Left ventricle myocardium inferior (tissue), 1 donor: Measurements from ENCODE around the gene TMEM255A. TPM values are rescaled to one million over a fixed set of nuclear protein-coding genes. Genes with fewer than 3 reads are reported as not detected.

Experiments used
- DNase-seq: peaks from one replicate; pipeline ENCODE4 v3.0.0-alpha.2; 2020
- H3K27ac ChIP-seq: fragments of 200-600 bp; replicated peaks from 2 replicates; pipeline ENCODE4 v1.8.0; 2021
- H3K27me3 ChIP-seq: fragments of 200-600 bp; 2 replicates; pipeline ENCODE4 v1.8.0; 2021; ENCODE audit warnings: low read depth
- H3K36me3 ChIP-seq: fragments of 200-600 bp; 2 replicates; pipeline ENCODE4 v1.8.0; 2021
- H3K4me1 ChIP-seq: fragments of 200-600 bp; 2 replicates; pipeline ENCODE4 v1.8.0; 2021
- H3K4me3 ChIP-seq: fragments of 200-600 bp; 2 replicates; pipeline ENCODE4 v1.8.0; 2021; ENCODE audit warnings: mild to moderate bottlenecking, moderate library complexity
- H3K9me3 ChIP-seq: fragments of 200-600 bp; replicated peaks from 2 replicates; pipeline ENCODE4 v1.8.0; 2021
- intact Hi-C: fragments of 100-400 bp; cut with micrococcal nuclease; formaldehyde crosslinking; loops from one replicate; pipeline ENCODE4 v1.11.0; 2022
- total RNA-seq: library from RNA; stranded (reverse); fragmentation: NEBNext Ultra II Directional; extraction: Animal tissue kit (Norgen Biotek cat#: 25700); gene quantifications from one replicate; pipeline ENCODE4 v1.2.1, GENCODE V29; 2021
- TF ChIP-seq, protein P1 (sequence below): fragments of 200-600 bp; IDR thresholded peaks from 2 replicates; pipeline ENCODE4 v1.8.0; 2021; ENCODE audit warnings: antibody characterized with exemption, mild to moderate bottlenecking, borderline replicate concordance
- donor health status: DM: no; HTN: yes; CAD: no; lungs with severe emphysema.

TMEM255A gene
- total RNA-seq, 1 donor from 2014 or later: 0.38 TPM

GRCh38 chrX:120321520-120322281, 10.4 kb upstream of the TMEM255A start:
- Histone ChIP-seq H3K9me3 (no peaks in the 10 kb centered on the region), H3K4me3 (no peak overlapping the region), H3K4me1 (no peaks in the 10 kb centered on the region), H3K36me3 (no peaks in the 10 kb centered on the region), H3K27ac (no peak overlapping the region), H3K27me3 (peaks cover 3% of the 10 kb centered on the region)
- DNase-seq: no peak
- TF ChIP-seq, protein P1, sequence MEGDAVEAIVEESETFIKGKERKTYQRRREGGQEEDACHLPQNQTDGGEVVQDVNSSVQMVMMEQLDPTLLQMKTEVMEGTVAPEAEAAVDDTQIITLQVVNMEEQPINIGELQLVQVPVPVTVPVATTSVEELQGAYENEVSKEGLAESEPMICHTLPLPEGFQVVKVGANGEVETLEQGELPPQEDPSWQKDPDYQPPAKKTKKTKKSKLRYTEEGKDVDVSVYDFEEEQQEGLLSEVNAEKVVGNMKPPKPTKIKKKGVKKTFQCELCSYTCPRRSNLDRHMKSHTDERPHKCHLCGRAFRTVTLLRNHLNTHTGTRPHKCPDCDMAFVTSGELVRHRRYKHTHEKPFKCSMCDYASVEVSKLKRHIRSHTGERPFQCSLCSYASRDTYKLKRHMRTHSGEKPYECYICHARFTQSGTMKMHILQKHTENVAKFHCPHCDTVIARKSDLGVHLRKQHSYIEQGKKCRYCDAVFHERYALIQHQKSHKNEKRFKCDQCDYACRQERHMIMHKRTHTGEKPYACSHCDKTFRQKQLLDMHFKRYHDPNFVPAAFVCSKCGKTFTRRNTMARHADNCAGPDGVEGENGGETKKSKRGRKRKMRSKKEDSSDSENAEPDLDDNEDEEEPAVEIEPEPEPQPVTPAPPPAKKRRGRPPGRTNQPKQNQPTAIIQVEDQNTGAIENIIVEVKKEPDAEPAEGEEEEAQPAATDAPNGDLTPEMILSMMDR: no peak
- intact Hi-C loops: no loop called here

DNA sequence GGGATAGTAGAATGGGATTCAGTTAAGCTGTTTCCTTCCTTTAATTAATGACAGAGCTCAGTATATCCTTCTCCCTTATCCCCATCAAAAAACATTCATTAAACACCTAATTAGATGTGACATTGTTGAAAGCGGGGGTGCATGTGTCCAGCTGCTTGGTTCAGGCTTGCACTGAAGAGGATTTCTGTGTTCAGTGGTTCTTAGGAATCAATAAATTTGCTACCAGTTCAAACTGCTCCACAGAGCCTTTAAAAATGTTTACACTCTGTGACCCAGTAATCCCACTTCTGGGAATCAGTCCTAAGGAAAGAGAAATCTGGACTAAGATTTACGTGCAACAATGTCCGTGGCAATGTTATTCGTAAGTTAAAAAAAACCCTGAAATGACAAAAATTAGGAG, 7.2 kb upstream of the TMEM255A start:
- intact Hi-C loops: no loop called here
- TF ChIP-seq, protein P1: no peak
- no peak for DNase-seq
- no peaks in the 10 kb centered on the region for H3K4me1 ChIP-seq
- H3K27me3 ChIP-seq: peaks cover 22% of the 10 kb centered on the region
- H3K36me3 ChIP-seq: no peaks in the 10 kb centered on the region
- H3K27ac ChIP-seq: no peak overlapping the region
- no peak overlapping the region for H3K4me3 ChIP-seq
- H3K9me3 ChIP-seq: no peaks in the 10 kb centered on the region

GRCh38 chrX:120316587-120317283, 5.5 kb upstream of the TMEM255A start:
- H3K9me3 ChIP-seq: no peaks in the 10 kb centered on the region
- H3K27me3 ChIP-seq: peaks cover 32% of the 10 kb centered on the region
- intact Hi-C loops: no loop called here
- H3K4me1 ChIP-seq: no peaks in the 10 kb centered on the region
- DNase-seq: no peak
- TF ChIP-seq, protein P1: no peak
- no peak overlapping the region for H3K4me3 ChIP-seq
- no peaks in the 10 kb centered on the region for H3K36me3 ChIP-seq
- no peak overlapping the region for H3K27ac ChIP-seq

- no peak for DNase-seq
- TF ChIP-seq, protein P1: no peak
- intact Hi-C loops: no loop called here
- Histone ChIP-seq H3K4me1 (peaks cover 5% of the 10 kb centered on the region), H3K9me3 (no peaks in the 10 kb centered on the region), H3K36me3 (no peaks in the 10 kb centered on the region), H3K4me3 (no peak overlapping the region), H3K27ac (no peak overlapping the region), H3K27me3 (peaks cover 39% of the 10 kb centered on the region)
These were observed 4.5 kb upstream of the TMEM255A start for GRCh38 chrX:120315776-120316175.

DNA sequence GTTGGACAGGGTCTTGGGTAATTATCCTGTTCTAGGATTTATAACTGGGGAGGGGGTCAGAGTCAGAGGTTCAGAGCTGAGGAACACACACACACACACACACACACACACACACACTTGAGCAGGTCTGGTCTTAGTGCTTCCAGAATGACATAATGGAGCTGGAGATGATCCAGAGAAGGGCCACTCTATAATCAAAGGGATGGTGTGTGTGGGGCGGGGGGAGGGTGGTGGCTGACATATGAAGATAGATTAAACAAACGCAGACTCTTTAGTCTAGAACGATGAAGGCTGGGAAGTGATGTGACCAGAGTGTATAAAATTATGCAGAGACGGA, 434 bp upstream of the TMEM255A start:
- Histone ChIP-seq H3K36me3 (no peaks in the 10 kb centered on the region), H3K27me3 (peaks cover 68% of the 10 kb centered on the region), H3K9me3 (no peaks in the 10 kb centered on the region), H3K27ac (no peak overlapping the region), H3K4me1 (peaks cover 25% of the 10 kb centered on the region), H3K4me3 (no peak overlapping the region)
- TF ChIP-seq, protein P1: no peak
- intact Hi-C loops: no loop called here
- DNase-seq: no peak
